Neural cell (in vitro differentiated cells): Measurements from ENCODE around the gene SAG. TPM values are rescaled to one million over a fixed set of nuclear protein-coding genes. Genes with fewer than 3 reads are reported as not detected.

Source experiments
- H2AFZ ChIP-seq: fragments of 200-600, 300-800 bp; sonication (generic), shearing (Covaris generic); 2 replicates; pipeline ENCODE4 v1.6.0; 2014; ENCODE audit warnings: low read depth, mild to moderate bottlenecking, antibody characterized with exemption, low read length, moderate library complexity
- H3F3A ChIP-seq: fragments of 200-600 bp; shearing (Covaris generic); 2 replicates; pipeline ENCODE4 v1.6.1; 2016; ENCODE audit warnings: mild to moderate bottlenecking, moderate library complexity, mixed read lengths, antibody characterized with exemption, low read length; ENCODE audit not compliant: insufficient read depth, poor library complexity, severe bottlenecking
- H3K27ac ChIP-seq: fragments of 200-600, 300-800 bp; sonication (generic), shearing (Covaris generic); 2 replicates; pipeline ENCODE4 v1.5.1; 2014; ENCODE audit warnings: mild to moderate bottlenecking, low read length, moderate library complexity
- H3K27me3 ChIP-seq: fragments of 300-800, 200-600 bp; sonication (generic), shearing (Covaris generic); 2 replicates; pipeline ENCODE4 v1.6.0; 2014; ENCODE audit warnings: mild to moderate bottlenecking, low read depth, low read length, moderate library complexity; ENCODE audit not compliant: insufficient read depth
- H3K36me3 ChIP-seq: fragments of 300-800, 200-600 bp; sonication (generic), shearing (Covaris generic); 2 replicates; pipeline ENCODE4 v1.5.1; 2014; ENCODE audit warnings: mild to moderate bottlenecking, antibody characterized with exemption, low read length, moderate library complexity; ENCODE audit not compliant: insufficient read depth
- H3K4me2 ChIP-seq: fragments of 300-800, 200-600 bp; sonication (generic), shearing (Covaris generic); 2 replicates; pipeline ENCODE4 v1.6.0; 2014; ENCODE audit warnings: mild to moderate bottlenecking, low read length
- H3K4me3 ChIP-seq: fragments of 300-800, 200-600 bp; sonication (generic), shearing (Covaris generic); 2 replicates; pipeline ENCODE4 v1.5.1; 2014; ENCODE audit warnings: mild to moderate bottlenecking, low read length, moderate library complexity
- H3K79me2 ChIP-seq: fragments of 200-600 bp; shearing (Covaris generic); replicated peaks from 2 replicates; pipeline ENCODE4 v1.6.0; 2014; ENCODE audit warnings: mild to moderate bottlenecking, low read length, moderate library complexity; ENCODE audit not compliant: insufficient read depth
- H3K9ac ChIP-seq: fragments of 300-800, 200-600 bp; sonication (generic), shearing (Covaris generic); 2 replicates; pipeline ENCODE4 v1.6.1; 2016; ENCODE audit warnings: mild to moderate bottlenecking, low read length, mixed read lengths
- H3K9me2 ChIP-seq: fragments of 200-600 bp; shearing (Covaris generic); 2 replicates; pipeline ENCODE4 v1.6.1; 2016; ENCODE audit warnings: mild to moderate bottlenecking, low read length, mixed read lengths; ENCODE audit not compliant: insufficient read depth
- H3K9me3 ChIP-seq: fragments of 200-600, 300-800 bp; sonication (generic), shearing (Covaris generic); 2 replicates; pipeline ENCODE4 v1.6.1; 2016; ENCODE audit warnings: mild to moderate bottlenecking, mixed run types, low read length, moderate library complexity, mixed read lengths
- H4K20me1 ChIP-seq: fragments of 200-600 bp; shearing (Covaris generic); 2 replicates; pipeline ENCODE4 v1.6.1; 2016; ENCODE audit warnings: mild to moderate bottlenecking, mixed run types; ENCODE audit not compliant: insufficient read depth
- CTCF ChIP-seq: fragments of 450-650 bp; IDR thresholded peaks from 2 replicates; pipeline ENCODE4 v1.5.1; 2014; ENCODE audit warnings: antibody characterized with exemption, mild to moderate bottlenecking, moderate library complexity; ENCODE audit not compliant: poor library complexity, severe bottlenecking
- EP300 ChIP-seq: fragments of 450-650 bp; conservative IDR thresholded peaks from 2 replicates; pipeline ENCODE4 v1.6.1; 2014; ENCODE audit warnings: antibody characterized with exemption, mild to moderate bottlenecking, moderate library complexity; ENCODE audit not compliant: poor library complexity, severe bottlenecking
- EZH2 ChIP-seq: fragments of 200-600, 300-800 bp; shearing (Covaris generic), sonication (generic); IDR thresholded peaks from 2 replicates; pipeline ENCODE4 v1.6.1; 2014; ENCODE audit warnings: antibody characterized with exemption, low read length, borderline replicate concordance, mild to moderate bottlenecking; ENCODE audit not compliant: insufficient read depth, poor library complexity, severe bottlenecking
- MXI1 ChIP-seq: fragments of 450-650 bp; conservative IDR thresholded peaks from 2 replicates; pipeline ENCODE4 v1.6.1; 2014; ENCODE audit warnings: antibody characterized with exemption, mild to moderate bottlenecking; ENCODE audit not compliant: poor library complexity, severe bottlenecking
- POLR2AphosphoS5 ChIP-seq: IDR thresholded peaks from 2 replicates; pipeline ENCODE4 v1.6.1; 2012
- RAD21 ChIP-seq: fragments of 450-650 bp; conservative IDR thresholded peaks from 2 replicates; pipeline ENCODE4 v1.6.1; 2014; ENCODE audit warnings: antibody characterized with exemption, mild to moderate bottlenecking, moderate library complexity
- REST ChIP-seq: IDR thresholded peaks from 2 replicates; pipeline ENCODE4 v1.6.1; 2012; ENCODE audit warnings: borderline replicate concordance
- SMC3 ChIP-seq: fragments of 450-650 bp; conservative IDR thresholded peaks from 2 replicates; pipeline ENCODE4 v1.6.1; 2014; ENCODE audit warnings: antibody characterized with exemption, mild to moderate bottlenecking, moderate library complexity; ENCODE audit not compliant: poor library complexity
- TAF1 ChIP-seq: IDR thresholded peaks from 2 replicates; pipeline ENCODE4 v1.6.1; 2012; ENCODE audit warnings: low read depth
- polyA plus RNA-seq: library from polyadenylated mRNA; depleted of rRNA; stranded (reverse); fragments of >200 nt; gene quantifications from 2 replicates; pipeline ENCODE4 v1.2.3, GENCODE V29; 2014

The SAG gene
- polyA plus RNA-seq, 1 donor from 2014 or later = not detected

GRCh38 chr2:233300401-233300800 lies 7.2 kb upstream of the SAG start:
- Histone ChIP-seq H3K79me2 (no peaks in the 10 kb centered on the region), H3K27me3 (no peaks in the 10 kb centered on the region), H4K20me1 (no peaks in the 10 kb centered on the region), H3F3A (no peaks in the 10 kb centered on the region), H3K9me3 (no peaks in the 10 kb centered on the region), H3K27ac (no peak overlapping the region), H3K4me2 (no peak overlapping the region), H2AFZ (no peak overlapping the region), H3K9ac (no peak overlapping the region), H3K4me3 (no peak overlapping the region), H3K9me2 (no peaks in the 10 kb centered on the region), H3K36me3 (no peaks in the 10 kb centered on the region)
- TF ChIP-seq TAF1 (no peak), EZH2 (no peak), RAD21 (no peak), MXI1 (no peak), POLR2AphosphoS5 (no peak), EP300 (no peak), REST (no peak), SMC3 (no peak), CTCF (no peak)

- H3K4me3 ChIP-seq = no peak overlapping the region
- H3K79me2 ChIP-seq = no peaks in the 10 kb centered on the region
- no peaks in the 10 kb centered on the region for H3K27me3 ChIP-seq
- TF ChIP-seq MXI1 (no peak), SMC3 (no peak), POLR2AphosphoS5 (no peak), TAF1 (no peak), EZH2 (no peak), CTCF (no peak), RAD21 (no peak), REST (no peak), EP300 (no peak)
- no peaks in the 10 kb centered on the region for H3K9me3 ChIP-seq
- no peak overlapping the region for H3K27ac ChIP-seq
- no peaks in the 10 kb centered on the region for H3K36me3 ChIP-seq
- H4K20me1 ChIP-seq = no peaks in the 10 kb centered on the region
- no peak overlapping the region for H2AFZ ChIP-seq
- H3F3A ChIP-seq = no peaks in the 10 kb centered on the region
- no peaks in the 10 kb centered on the region for H3K9me2 ChIP-seq
- no peak overlapping the region for H3K4me2 ChIP-seq
- no peak overlapping the region for H3K9ac ChIP-seq
Measured at GRCh38 chr2:233301248-233301647, 6.4 kb upstream of the SAG start.
